ENCODE measurements around the gene CPSF4L. TPM values are rescaled to one million over a fixed set of nuclear protein-coding genes. Genes with fewer than 3 reads are reported as not detected.
A peak's percentile ranks its signal among the peaks of the same experiment; 100 is the strongest.

Gene CPSF4L
- total RNA-seq, 1 donor from 2014 or later, result not detected

GRCh38 chr17:73304971-73305812, 43.5 kb upstream of the CPSF4L start:
- peak overlapping the region; percentile 78 for H3K9ac ChIP-seq (ENCODE audit: low read length)
- peaks cover 49% of the 10 kb centered on the region for H4K20me1 ChIP-seq (ENCODE audit: insufficient read depth, low read length)
- no peaks in the 10 kb centered on the region for H3K27me3 Mint-ChIP-seq (ENCODE audit: low read depth, unreplicated experiment)
- DNase-seq (ENCODE audit: low read depth), result peak; percentile 67
- no peak overlapping the region for H3K27ac Mint-ChIP-seq (ENCODE audit: unreplicated experiment)
- peak overlapping the region; percentile 74 for H3K27ac ChIP-seq (ENCODE audit: low read depth, low read length)
- peak overlapping the region; percentile 43 for H3K4me3 ChIP-seq (ENCODE audit: insufficient read depth, low read depth, low read length)
- peaks cover 24% of the 10 kb centered on the region for H3K4me1 Mint-ChIP-seq (ENCODE audit: low read depth, unreplicated experiment)
- peak; percentile 17 for FAIRE-seq
- H3K9me3 Mint-ChIP-seq (ENCODE audit: unreplicated experiment), result no peaks in the 10 kb centered on the region
- H3K79me2 ChIP-seq (ENCODE audit: insufficient read depth, low read length), result peaks cover 93% of the 10 kb centered on the region
- H3K4me2 ChIP-seq (ENCODE audit: low read length), result peak overlapping the region; percentile 87
- no peaks in the 10 kb centered on the region for H3K9me3 ChIP-seq (ENCODE audit: insufficient read depth, low read depth, low read length)
- H3K4me1 ChIP-seq (ENCODE audit: insufficient read depth, low read length), result peaks cover 56% of the 10 kb centered on the region
- peak overlapping the region; percentile 59 for H2AFZ ChIP-seq (ENCODE audit: low read depth, low read length)
- peak overlapping the region; percentile 47 for H3K4me3 Mint-ChIP-seq (ENCODE audit: unreplicated experiment)
- H3K36me3 Mint-ChIP-seq (ENCODE audit: low read depth, unreplicated experiment), result no peaks in the 10 kb centered on the region
- no peaks in the 10 kb centered on the region for H3K27me3 ChIP-seq (ENCODE audit: insufficient read depth, low read length)
- TF ChIP-seq, protein P1, sequence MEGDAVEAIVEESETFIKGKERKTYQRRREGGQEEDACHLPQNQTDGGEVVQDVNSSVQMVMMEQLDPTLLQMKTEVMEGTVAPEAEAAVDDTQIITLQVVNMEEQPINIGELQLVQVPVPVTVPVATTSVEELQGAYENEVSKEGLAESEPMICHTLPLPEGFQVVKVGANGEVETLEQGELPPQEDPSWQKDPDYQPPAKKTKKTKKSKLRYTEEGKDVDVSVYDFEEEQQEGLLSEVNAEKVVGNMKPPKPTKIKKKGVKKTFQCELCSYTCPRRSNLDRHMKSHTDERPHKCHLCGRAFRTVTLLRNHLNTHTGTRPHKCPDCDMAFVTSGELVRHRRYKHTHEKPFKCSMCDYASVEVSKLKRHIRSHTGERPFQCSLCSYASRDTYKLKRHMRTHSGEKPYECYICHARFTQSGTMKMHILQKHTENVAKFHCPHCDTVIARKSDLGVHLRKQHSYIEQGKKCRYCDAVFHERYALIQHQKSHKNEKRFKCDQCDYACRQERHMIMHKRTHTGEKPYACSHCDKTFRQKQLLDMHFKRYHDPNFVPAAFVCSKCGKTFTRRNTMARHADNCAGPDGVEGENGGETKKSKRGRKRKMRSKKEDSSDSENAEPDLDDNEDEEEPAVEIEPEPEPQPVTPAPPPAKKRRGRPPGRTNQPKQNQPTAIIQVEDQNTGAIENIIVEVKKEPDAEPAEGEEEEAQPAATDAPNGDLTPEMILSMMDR (IDR thresholded peaks at IDR 0.05; ENCODE audit: insufficient read depth, low read depth, low read length), result peak; percentile 20
- TF ChIP-seq EZH2 (IDR thresholded peaks at IDR 0.05; ENCODE audit: insufficient read depth, low read length), result no peak
- no peaks in the 10 kb centered on the region for H3K36me3 ChIP-seq (ENCODE audit: insufficient read depth, low read length)

DNA sequence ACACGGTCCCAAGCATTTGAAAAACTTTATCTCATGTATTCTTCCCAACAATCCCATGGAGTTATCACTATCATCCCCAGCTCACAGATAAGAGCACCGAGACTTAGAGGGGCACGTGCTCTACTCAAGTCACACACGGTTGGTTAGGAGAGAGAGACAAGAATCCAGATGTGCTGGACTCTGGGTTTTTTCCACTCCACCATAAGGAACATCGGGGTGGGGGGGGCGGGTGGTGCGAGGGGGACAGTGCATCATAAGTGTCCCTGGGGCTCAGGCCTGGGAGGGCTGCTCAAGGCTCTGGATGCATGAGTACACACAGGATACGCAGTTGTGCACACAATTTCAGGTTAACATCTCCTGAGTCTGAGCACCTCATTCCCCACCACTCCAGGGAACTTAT, 42.8 kb upstream of the CPSF4L start:
- no peak overlapping the region for H3K4me3 ChIP-seq (ENCODE audit: insufficient read depth, low read depth, low read length)
- H3K79me2 ChIP-seq (ENCODE audit: insufficient read depth, low read length), result peaks cover 93% of the 10 kb centered on the region
- no peak overlapping the region for H3K27ac Mint-ChIP-seq (ENCODE audit: unreplicated experiment)

More for the DNA sequence above, 42.8 kb upstream of the CPSF4L start:
- Mint-ChIP-seq H3K4me3 (ENCODE audit: unreplicated experiment) (peak overlapping the region; percentile 66), H3K9me3 (ENCODE audit: unreplicated experiment) (no peaks in the 10 kb centered on the region), H3K36me3 (ENCODE audit: low read depth, unreplicated experiment) (peaks cover 2% of the 10 kb centered on the region), H3K4me1 (ENCODE audit: low read depth, unreplicated experiment) (peaks cover 24% of the 10 kb centered on the region), H3K27me3 (ENCODE audit: low read depth, unreplicated experiment) (no peaks in the 10 kb centered on the region)
- Histone ChIP-seq H2AFZ (ENCODE audit: low read depth, low read length) (peak overlapping the region; percentile 59), H3K4me1 (ENCODE audit: insufficient read depth, low read length) (peaks cover 48% of the 10 kb centered on the region), H3K4me2 (ENCODE audit: low read length) (peak overlapping the region; percentile 87), H3K36me3 (ENCODE audit: insufficient read depth, low read length) (no peaks in the 10 kb centered on the region), H4K20me1 (ENCODE audit: insufficient read depth, low read length) (peaks cover 55% of the 10 kb centered on the region), H3K27ac (ENCODE audit: low read depth, low read length) (peak overlapping the region; percentile 74), H3K9ac (ENCODE audit: low read length) (peak overlapping the region; percentile 78), H3K27me3 (ENCODE audit: insufficient read depth, low read length) (no peaks in the 10 kb centered on the region), H3K9me3 (ENCODE audit: insufficient read depth, low read depth, low read length) (no peaks in the 10 kb centered on the region)
- DNase-seq (ENCODE audit: low read depth) (no peak), FAIRE-seq (no peak)
- TF ChIP-seq, protein P1 (IDR thresholded peaks at IDR 0.05; ENCODE audit: insufficient read depth, low read depth, low read length), result no peak
- no peak for TF ChIP-seq EZH2 (IDR thresholded peaks at IDR 0.05; ENCODE audit: insufficient read depth, low read length)

Data from astrocyte (in vitro differentiated cells and primary cell).